OCI-LY7 (cell line): ENCODE results near the gene TSPAN12.

ENCODE experiments used
- EZH2phosphoT487 ChIP-seq: fragments of 200-600 bp; sonication (generic); IDR thresholded peaks from 2 replicates; pipeline ENCODE4 v1.6.1; 2018; ENCODE audit warnings: low read depth, borderline replicate concordance, mild to moderate bottlenecking, mixed run types, antibody characterized with exemption, low read length, moderate library complexity, mixed read lengths
- TF ChIP-seq, protein P1 (sequence below): fragments of 200-600 bp; sonication (generic); conservative IDR thresholded peaks from 2 replicates; pipeline ENCODE4 v1.5.1; 2014; ENCODE audit warnings: mild to moderate bottlenecking, antibody characterized with exemption, low read length, moderate library complexity, mixed read lengths

DNA sequence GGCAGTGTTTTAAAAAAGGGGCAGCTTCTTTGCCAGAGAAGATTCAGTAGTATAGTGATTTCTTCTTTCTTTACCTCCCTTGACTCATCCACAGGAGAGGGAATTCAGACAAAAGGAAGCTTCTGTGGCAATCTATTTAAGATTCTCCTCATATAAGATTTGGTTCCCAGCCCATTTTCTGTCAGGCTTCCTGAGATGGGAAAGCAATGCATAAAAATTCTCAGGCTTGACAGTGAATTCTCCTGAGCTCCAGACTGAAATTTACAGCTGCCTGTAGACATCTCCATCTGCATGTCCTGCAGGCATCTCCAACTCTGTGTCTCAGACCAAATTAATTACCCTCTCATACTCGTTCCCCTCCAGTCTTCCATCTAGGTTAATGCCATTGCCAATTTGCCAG lies 72.8 kb downstream of the TSPAN12 start:
- TF ChIP-seq, protein P1, sequence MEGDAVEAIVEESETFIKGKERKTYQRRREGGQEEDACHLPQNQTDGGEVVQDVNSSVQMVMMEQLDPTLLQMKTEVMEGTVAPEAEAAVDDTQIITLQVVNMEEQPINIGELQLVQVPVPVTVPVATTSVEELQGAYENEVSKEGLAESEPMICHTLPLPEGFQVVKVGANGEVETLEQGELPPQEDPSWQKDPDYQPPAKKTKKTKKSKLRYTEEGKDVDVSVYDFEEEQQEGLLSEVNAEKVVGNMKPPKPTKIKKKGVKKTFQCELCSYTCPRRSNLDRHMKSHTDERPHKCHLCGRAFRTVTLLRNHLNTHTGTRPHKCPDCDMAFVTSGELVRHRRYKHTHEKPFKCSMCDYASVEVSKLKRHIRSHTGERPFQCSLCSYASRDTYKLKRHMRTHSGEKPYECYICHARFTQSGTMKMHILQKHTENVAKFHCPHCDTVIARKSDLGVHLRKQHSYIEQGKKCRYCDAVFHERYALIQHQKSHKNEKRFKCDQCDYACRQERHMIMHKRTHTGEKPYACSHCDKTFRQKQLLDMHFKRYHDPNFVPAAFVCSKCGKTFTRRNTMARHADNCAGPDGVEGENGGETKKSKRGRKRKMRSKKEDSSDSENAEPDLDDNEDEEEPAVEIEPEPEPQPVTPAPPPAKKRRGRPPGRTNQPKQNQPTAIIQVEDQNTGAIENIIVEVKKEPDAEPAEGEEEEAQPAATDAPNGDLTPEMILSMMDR, result no peak
- TF ChIP-seq EZH2phosphoT487, result no peak
